NCI-H446 (cell line): ENCODE measurements around the gene AK8.

ENCODE experiments used
- DNase-seq, 2 experiments: peaks; one replicate each; lab custom pipeline; 2025; lab: John Stamatoyannopoulos, UW

AK8 gene

GRCh38 chr9:132857616-132858342 is 20.3 kb downstream of the AK8 start:
- no peak for DNase-seq

DNA sequence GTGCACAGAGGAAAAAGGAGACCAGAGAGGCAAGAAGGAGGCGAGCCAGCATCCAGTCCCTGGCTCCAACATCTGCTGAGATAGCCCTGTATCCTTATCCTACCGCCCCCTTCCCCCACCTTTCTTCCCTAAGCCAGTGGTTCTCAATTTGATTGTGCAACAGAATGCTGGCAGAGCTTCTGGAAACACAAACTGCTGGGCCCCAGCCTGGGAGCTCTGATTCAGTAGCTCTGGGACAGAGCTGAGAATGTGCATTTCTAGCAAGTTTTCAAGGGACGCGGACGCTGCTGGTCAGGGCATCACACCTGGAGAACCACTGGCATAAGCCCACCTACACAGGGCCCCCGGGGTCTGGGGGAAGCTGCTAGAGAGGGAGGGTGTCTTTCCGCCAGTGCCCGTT is 21.1 kb downstream of the AK8 start:
- no peak for DNase-seq

DNA sequence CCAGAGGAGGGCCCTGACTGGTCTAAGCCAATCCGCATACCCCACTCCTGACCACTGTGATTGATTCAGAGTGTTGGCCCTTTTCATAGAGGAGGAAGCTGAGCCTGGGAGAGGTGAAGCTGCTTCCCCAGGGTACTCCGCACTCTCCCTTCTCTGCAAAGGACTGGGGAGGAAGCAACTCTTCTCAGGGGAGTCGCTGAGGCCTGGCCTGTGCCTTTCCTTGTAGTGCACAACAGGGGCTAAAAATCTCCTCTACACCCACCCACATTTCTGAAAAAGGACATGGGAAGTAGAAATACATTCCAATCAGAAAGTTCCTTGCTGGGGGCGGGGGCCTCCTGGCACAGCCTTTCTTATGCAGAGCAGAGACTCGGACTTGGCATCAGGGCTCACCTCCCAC is 22.2 kb downstream of the AK8 start:
- no peak for DNase-seq

- no peak for DNase-seq
Observed at GRCh38 chr9:132854832-132855231, 23.3 kb downstream of the AK8 start.

- DNase-seq: no peak
Observed at GRCh38 chr9:132853482-132853881, 24.6 kb downstream of the AK8 start.

- DNase-seq: no peak
Observed at GRCh38 chr9:132849185-132849706, 28.8 kb downstream of the AK8 start.

DNA sequence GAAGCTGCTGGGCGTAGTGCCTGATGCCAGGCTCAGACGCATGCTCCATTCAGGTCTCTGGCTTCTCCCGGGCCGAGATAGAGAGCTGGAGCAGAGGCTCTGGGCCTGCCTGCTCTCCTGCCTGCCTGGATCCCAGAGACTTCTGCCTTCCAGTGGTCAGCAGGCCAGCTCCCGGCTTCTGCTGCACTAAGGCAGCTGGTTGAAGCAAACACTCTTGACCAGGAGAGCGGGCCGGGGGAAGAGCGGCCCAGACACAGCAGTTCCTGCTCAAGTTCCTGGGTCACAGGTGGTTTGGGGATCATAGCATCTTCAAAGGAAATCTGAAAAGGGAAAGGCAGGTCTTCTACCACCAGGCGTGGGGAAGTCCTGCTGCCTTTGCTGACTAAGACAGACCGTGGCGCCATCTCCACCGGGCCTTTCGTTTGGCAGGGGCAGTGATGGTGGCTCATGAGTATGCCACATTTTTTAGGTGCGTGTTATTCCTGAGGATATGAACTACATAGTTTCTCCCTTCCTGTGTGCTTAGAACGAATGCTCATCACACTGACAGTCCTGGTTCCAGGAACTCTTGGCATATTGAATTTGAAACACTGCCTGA is 31.1 kb downstream of the AK8 start:
- DNase-seq: no peak

DNA sequence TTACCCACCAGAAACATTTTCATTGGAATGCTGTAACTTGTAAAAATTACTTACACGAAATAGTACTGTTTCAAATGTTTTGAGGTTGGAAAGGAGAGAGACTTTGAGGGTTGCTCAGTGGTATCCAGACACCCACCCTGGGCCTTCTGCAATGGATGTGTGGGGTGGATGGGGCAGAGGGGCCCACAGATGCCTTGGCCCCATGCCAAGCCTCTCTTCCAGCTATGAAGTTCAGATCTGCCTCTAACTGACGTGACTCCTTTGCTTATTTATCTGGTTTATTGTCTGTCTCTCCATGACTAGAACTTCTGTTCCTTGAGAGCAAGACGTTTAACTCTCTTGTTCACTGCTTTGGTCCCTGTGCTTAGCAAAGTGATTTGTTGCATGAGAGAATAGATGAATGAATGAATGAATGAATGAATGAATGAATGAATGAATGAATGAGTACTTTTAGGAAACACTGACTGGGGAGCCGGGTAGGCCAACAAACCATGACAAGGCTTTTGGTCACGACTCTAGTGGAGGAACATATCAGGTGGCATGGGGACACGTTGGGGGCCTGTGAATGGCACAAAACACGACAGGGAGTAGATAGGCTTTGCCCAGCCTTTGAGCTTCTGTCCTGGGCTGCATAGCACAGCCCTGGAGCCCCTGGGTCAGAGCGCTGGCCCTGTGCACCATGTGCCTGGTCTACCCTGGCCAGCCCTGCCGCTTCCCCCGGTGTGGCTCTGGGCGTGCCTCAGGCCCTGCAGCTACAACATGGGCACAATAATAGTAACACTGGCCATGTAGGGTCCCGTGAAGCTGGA is 31.8 kb downstream of the AK8 start:
- no peak for DNase-seq

DNA sequence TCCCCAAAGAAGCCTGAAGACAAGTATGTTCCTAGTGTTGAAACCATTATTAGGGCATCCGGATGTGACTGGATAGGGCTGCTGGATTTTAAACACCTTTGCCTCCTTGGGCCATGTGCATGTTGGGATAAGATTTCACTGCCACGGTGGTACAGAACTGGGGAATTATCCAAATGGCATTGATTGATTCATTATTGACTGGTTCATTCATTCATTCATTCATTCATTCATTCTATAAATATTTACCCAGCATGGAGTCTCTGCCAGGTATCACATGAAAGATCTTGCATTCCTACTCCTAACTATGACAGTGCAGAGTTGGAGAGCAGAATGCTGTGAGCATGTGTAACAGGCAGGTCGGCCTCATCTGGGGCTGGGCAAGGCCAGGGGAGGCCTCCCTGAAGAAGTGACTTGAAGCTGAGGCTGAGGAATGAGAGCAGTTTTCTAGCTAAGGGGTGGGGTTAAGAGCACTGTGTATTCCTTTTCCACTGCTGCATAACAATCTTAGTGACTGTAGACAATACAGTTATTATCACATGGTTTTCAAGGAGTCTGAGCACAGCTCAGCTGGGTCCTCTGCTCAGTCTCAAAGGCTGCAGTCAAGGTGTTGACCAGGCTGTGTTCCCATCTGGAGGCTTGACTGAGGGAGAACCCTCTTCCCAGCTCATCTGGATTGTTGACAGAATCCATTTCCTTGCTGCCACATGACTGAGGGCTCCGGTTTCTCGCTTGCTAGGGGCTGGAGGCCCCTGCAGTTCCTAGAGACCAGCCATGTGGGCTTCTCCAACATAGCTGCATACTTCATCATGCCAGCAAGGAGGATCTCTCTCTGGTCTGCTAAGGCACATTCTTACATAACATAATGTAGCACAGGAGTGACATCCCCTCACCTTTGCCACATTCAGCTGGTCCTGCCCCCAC is 35.7 kb downstream of the AK8 start:
- DNase-seq: no peak

- DNase-seq: no peak
Observed at GRCh38 chr9:132840980-132841379, 37.1 kb downstream of the AK8 start.

- DNase-seq: no peak
Observed at GRCh38 chr9:132838291-132838690, 39.8 kb downstream of the AK8 start.

- no peak for DNase-seq
Observed at GRCh38 chr9:132837501-132838286, 40.4 kb downstream of the AK8 start.

- no peak for DNase-seq
Observed at GRCh38 chr9:132834343-132834742, 43.7 kb downstream of the AK8 start.

DNA sequence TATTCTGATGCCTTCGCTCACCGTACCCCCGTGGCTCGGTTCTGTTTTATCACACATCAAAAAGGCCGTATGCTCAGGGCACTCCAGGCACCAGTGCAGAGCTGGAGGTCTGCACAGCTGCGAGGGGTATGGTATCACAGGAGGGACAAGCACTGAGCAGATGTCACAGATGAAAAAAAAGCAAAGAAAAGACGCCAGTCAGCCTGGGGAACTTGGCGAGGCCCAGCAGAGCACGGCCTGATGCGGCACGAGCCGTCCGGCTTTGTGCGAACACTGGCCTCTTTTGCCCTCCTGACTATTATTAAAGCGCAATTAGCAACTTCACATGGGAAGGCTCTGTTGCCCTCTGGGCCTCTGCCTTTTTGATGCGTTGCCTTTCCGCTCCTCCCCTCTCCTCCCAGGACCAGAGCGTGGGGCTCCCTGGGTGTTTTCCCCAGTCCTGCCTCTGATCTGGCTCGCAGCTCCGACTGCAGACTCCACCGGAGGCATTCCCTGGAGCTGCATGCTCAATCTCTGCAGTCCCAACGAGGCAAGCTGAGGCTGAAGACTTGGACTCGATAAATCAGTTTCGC is 44.4 kb downstream of the AK8 start:
- DNase-seq: no peak

- DNase-seq: no peak
Observed at GRCh38 chr9:132832171-132832881, 45.8 kb downstream of the AK8 start.

DNA sequence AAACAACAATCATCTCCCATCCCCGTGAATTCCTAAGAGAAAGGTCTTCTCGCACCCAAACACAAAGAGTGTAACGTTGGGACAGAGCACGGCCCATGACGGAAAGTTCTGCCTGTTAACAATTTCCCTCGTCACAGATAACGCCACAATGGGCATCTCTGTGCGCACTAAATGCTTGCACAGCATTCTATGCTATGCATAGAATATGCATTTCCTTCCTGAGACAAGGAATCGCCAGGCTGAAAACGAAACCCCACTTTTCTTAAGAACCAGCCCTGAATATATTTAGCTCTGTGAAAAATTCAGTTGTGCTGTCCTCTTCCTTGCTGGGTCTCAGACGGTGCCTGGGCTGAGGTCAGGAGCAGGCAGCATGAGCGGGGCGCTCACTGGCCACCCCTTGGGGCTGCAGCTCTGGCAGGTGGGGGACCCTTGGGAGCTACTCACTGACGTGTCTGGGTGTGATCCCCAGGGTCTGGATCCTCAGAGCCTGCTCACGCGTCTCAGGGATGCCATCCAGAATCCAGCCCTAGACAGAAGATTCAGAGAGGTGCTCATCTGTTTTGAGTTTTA is 49.8 kb downstream of the AK8 start:
- no peak for DNase-seq

GRCh38 chr9:132827366-132827765 is 50.7 kb downstream of the AK8 start:
- no peak for DNase-seq

- DNase-seq: no peak
Observed at GRCh38 chr9:132826621-132827365, 51.3 kb downstream of the AK8 start.

DNA sequence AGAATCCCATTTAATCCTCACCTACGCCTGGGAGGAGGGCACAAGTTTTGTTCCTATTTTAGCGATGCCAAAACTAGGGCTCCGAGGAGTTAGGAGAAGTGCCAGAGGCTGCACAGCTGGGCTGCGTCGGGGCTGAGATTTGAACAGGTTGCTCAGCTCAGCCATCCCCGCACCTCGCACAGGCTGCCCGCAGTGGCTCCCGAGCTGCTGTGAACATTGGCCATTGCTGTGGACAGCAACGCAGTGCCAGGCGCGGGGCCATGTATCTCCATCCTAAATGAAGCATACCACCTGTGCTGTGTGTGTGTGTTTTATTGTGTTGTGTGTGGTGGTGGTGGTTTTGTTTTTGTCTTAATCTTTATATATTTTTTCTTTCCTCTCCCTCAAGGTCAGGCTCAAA is 52.0 kb downstream of the AK8 start:
- no peak for DNase-seq
